Left ventricle myocardium inferior (tissue), 1 donor: Measurements from ENCODE around the gene IL16. TPM values are rescaled to one million over a fixed set of nuclear protein-coding genes. Genes with fewer than 3 reads are reported as not detected.

Experiments
- DNase-seq: peaks from one replicate; pipeline ENCODE4 v3.0.0-alpha.2; 2020
- H3K27ac ChIP-seq: fragments of 200-600 bp; replicated peaks from 2 replicates; pipeline ENCODE4 v1.8.0; 2021
- H3K27me3 ChIP-seq: fragments of 200-600 bp; 2 replicates; pipeline ENCODE4 v1.8.0; 2021; ENCODE audit warnings: low read depth
- H3K36me3 ChIP-seq: fragments of 200-600 bp; 2 replicates; pipeline ENCODE4 v1.8.0; 2021
- H3K4me1 ChIP-seq: fragments of 200-600 bp; 2 replicates; pipeline ENCODE4 v1.8.0; 2021
- H3K4me3 ChIP-seq: fragments of 200-600 bp; 2 replicates; pipeline ENCODE4 v1.8.0; 2021; ENCODE audit warnings: mild to moderate bottlenecking, moderate library complexity
- H3K9me3 ChIP-seq: fragments of 200-600 bp; replicated peaks from 2 replicates; pipeline ENCODE4 v1.8.0; 2021
- intact Hi-C: fragments of 100-400 bp; cut with micrococcal nuclease; formaldehyde crosslinking; loops from one replicate; pipeline ENCODE4 v1.11.0; 2022
- total RNA-seq: library from RNA; stranded (reverse); fragmentation: NEBNext Ultra II Directional; extraction: Animal tissue kit (Norgen Biotek cat#: 25700); gene quantifications from one replicate; pipeline ENCODE4 v1.2.1, GENCODE V29; 2021
- TF ChIP-seq, protein P1 (sequence below): fragments of 200-600 bp; IDR thresholded peaks from 2 replicates; pipeline ENCODE4 v1.8.0; 2021; ENCODE audit warnings: antibody characterized with exemption, mild to moderate bottlenecking, borderline replicate concordance
- donor health status: DM: no; HTN: yes; CAD: no; lungs with severe emphysema.

Gene IL16
- total RNA-seq, 1 donor from 2014 or later: 3.8 TPM

DNA sequence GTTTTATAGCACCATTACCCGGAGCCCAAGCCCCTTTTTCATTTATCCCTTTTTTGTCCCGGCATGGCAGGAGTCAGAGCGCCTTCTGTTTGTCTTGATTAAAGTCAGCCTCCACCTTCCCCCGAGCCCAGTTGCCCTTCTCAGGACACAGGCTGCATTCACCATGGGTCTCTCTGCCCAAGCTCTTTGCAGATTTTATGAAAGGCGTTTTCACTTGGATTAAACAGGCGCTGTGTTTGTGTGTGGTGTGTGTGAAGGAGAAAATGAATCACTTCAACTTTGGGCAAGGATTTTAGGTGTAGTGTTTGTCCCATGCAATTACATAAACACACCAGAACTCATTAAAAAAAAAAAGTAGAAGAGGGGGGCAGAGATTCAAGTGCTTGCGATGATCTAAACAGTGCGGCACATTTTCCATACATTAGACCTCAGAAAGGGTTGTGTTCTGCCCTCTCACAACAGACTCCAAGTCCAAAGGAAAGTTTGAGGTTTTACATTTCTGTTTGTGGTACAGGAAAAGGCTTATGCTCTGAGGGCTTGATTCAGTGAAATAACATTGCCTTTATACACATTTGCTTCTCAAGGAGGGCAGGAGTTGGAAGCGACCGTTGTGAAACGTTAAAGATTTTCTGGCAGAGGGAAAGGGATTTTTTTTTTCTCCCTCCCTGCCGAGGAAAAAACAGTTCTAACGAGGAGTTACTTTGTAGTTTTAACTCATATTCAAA, 14.5 kb upstream of the IL16 start:
- no peak for DNase-seq
- Histone ChIP-seq H3K36me3 (no peaks in the 10 kb centered on the region), H3K9me3 (no peaks in the 10 kb centered on the region), H3K27ac (peak overlapping the region; percentile 70), H3K27me3 (peaks cover 26% of the 10 kb centered on the region), H3K4me3 (peak overlapping the region; percentile 53), H3K4me1 (peaks cover 7% of the 10 kb centered on the region)
- intact Hi-C loops: no loop called here
- TF ChIP-seq, protein P1, sequence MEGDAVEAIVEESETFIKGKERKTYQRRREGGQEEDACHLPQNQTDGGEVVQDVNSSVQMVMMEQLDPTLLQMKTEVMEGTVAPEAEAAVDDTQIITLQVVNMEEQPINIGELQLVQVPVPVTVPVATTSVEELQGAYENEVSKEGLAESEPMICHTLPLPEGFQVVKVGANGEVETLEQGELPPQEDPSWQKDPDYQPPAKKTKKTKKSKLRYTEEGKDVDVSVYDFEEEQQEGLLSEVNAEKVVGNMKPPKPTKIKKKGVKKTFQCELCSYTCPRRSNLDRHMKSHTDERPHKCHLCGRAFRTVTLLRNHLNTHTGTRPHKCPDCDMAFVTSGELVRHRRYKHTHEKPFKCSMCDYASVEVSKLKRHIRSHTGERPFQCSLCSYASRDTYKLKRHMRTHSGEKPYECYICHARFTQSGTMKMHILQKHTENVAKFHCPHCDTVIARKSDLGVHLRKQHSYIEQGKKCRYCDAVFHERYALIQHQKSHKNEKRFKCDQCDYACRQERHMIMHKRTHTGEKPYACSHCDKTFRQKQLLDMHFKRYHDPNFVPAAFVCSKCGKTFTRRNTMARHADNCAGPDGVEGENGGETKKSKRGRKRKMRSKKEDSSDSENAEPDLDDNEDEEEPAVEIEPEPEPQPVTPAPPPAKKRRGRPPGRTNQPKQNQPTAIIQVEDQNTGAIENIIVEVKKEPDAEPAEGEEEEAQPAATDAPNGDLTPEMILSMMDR: no peak

DNA sequence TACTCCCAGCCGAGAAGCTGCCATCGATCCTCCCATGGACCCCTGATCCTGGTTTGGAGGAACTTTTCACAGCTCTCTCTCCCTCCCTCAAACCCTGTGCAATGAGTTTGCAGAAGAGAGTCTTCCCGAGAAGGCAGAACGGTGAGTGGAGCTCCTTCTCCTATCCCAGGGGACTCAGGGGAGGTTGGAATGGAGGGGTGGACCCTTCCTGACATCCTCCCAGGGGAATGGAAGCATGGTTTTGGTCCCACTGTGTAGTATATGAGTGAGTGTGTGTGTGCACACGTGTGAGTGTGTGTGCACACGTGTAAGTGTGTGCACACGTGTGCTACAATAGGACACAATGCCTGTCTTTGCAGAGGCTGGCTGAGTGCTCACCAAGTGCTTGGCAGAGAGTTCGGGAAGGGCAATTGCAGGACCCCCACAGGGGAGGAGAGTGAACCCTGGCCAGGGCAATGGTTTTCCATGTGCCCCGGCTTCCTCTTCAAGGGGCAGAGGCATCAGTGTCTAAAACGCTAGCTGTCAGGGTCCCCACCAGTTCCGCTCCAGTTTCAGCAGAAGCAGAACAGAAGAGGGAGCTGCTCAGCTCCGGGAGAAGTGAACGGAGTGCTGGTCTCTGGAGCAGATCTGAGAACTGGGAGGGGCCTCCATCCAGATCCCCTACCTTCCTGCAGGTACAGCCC, 13.8 kb upstream of the IL16 start:
- TF ChIP-seq, protein P1: peak; percentile 24
- no peaks in the 10 kb centered on the region for H3K9me3 ChIP-seq
- peaks cover 7% of the 10 kb centered on the region for H3K4me1 ChIP-seq
- no peaks in the 10 kb centered on the region for H3K36me3 ChIP-seq
- no peak for DNase-seq
- peak overlapping the region; percentile 70 for H3K27ac ChIP-seq
- H3K27me3 ChIP-seq: peaks cover 26% of the 10 kb centered on the region
- intact Hi-C loops: no loop called here
- peak overlapping the region; percentile 53 for H3K4me3 ChIP-seq

DNA sequence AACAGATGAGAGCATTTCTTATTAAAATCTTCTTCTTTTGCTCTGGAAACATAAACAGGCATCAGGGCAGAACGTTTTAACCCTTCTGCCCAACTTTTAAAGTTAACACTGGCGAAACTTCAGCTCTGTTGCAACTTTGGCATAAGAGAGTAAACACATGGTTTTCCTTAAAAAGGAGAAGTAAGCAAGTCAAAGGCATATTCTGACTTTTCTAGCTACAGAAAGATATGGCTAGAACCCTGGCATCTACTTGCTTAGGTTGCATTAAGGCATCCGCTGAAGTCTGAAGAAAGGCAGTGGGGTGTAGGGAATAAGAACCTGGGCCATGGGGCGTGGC, 13.3 kb upstream of the IL16 start:
- no peaks in the 10 kb centered on the region for H3K36me3 ChIP-seq
- H3K9me3 ChIP-seq: no peaks in the 10 kb centered on the region
- TF ChIP-seq, protein P1: no peak
- peak overlapping the region; percentile 53 for H3K4me3 ChIP-seq
- H3K4me1 ChIP-seq: peaks cover 7% of the 10 kb centered on the region
- no peak for DNase-seq
- H3K27me3 ChIP-seq: peaks cover 26% of the 10 kb centered on the region
- peak overlapping the region; percentile 70 for H3K27ac ChIP-seq
- intact Hi-C loops: no loop called here

DNA sequence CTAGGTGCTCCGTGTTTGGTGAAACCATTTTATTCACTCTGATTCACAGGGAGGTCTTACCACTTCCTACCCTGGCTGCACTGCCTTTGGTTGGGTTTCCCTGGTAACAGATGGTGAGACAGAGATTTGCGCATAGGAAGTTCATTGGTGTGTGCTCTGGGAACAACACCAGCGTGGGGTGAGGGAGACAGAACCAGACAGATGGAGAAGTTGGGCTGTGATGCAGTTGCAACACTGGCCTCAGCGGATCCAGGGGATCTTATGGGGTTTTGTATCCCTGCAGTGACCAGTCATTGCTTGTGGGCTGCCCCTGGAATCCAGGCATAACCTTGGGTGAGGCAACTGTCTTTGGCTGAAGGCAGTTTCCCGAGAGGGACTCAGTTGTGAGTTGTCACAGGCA, 12.5 kb upstream of the IL16 start:
- no peaks in the 10 kb centered on the region for H3K36me3 ChIP-seq
- H3K27me3 ChIP-seq: peaks cover 26% of the 10 kb centered on the region
- H3K9me3 ChIP-seq: no peaks in the 10 kb centered on the region
- H3K27ac ChIP-seq: peak overlapping the region; percentile 70
- intact Hi-C loops: no loop called here
- DNase-seq: no peak
- H3K4me3 ChIP-seq: no peak overlapping the region
- TF ChIP-seq, protein P1: no peak
- peaks cover 7% of the 10 kb centered on the region for H3K4me1 ChIP-seq

DNA sequence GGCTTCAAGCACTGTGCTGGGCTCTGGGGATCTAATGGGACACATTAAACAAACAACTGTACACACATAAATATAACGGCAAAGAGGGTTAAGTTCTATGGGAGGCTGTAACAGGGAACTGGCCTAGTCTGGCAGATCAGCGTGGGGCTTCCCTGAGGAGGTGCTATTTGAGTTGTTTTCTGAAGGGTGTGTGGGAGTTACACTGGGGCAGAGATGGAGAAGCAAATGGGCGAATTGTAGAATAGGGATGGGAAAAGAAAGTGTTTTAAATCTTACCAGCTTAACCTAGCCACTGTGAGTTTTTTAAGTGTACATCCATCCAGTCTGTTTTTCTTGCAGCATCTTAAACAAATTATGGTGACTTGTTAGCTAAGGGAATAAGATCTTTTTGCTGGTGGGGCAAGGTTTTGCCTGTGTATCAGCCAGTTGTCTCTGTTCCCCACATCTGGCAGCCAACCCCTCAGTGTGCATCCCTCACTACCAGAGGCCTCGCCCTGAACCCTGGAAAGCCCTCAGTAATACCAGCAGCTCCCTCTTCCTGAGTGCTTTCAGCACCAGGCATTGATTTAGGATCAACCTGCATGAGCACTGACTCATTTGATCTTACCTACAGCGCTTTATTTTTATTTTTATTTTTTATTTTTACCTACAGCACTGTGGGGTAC, 10.9 kb upstream of the IL16 start:
- no peak overlapping the region for H3K27ac ChIP-seq
- no peaks in the 10 kb centered on the region for H3K36me3 ChIP-seq
- no peak for DNase-seq
- peaks cover 7% of the 10 kb centered on the region for H3K4me1 ChIP-seq
- intact Hi-C loops: no loop called here
- TF ChIP-seq, protein P1: no peak
- H3K4me3 ChIP-seq: no peak overlapping the region
- no peaks in the 10 kb centered on the region for H3K9me3 ChIP-seq
- peaks cover 22% of the 10 kb centered on the region for H3K27me3 ChIP-seq
